ENCODE data around the gene MMP24.
"Not testable (repeated sequence)": the region's sequence is repeated elsewhere in the genome, so short reads cannot be mapped to it uniquely, and the experiment has no call there.

The MMP24 gene

GRCh38 chr20:35223941-35224340 lies 2.5 kb upstream of the MMP24 start:
- no peak for DNase-seq

GRCh38 chr20:35224536-35224935 lies 2.0 kb upstream of the MMP24 start:
- no peak for DNase-seq

GRCh38 chr20:35225319-35226125 lies 968 bp upstream of the MMP24 start:
- DNase-seq = no peak

GRCh38 chr20:35226884-35227681 lies 593 bp downstream of the MMP24 start:
- peak; percentile 41 for DNase-seq

GRCh38 chr20:35232575-35232974 lies 6.1 kb downstream of the MMP24 start:
- DNase-seq = no peak

- DNase-seq = no peak
Observed at GRCh38 chr20:35235881-35236280, 9.4 kb downstream of the MMP24 start.

GRCh38 chr20:35237486-35237885 lies 11.0 kb downstream of the MMP24 start:
- no peak for DNase-seq

- no peak for DNase-seq
Observed at GRCh38 chr20:35238170-35238569, 11.7 kb downstream of the MMP24 start.

GRCh38 chr20:35238735-35239134 lies 12.2 kb downstream of the MMP24 start:
- DNase-seq = no peak

- no peak for DNase-seq
Observed at GRCh38 chr20:35240083-35240810, 13.8 kb downstream of the MMP24 start.

- no peak for DNase-seq
Observed at GRCh38 chr20:35240811-35241293, 14.4 kb downstream of the MMP24 start.

GRCh38 chr20:35243317-35243716 lies 16.8 kb downstream of the MMP24 start:
- no peak for DNase-seq

- DNase-seq = no peak
Observed at GRCh38 chr20:35243986-35244385, 17.5 kb downstream of the MMP24 start.

GRCh38 chr20:35246723-35247122 lies 20.2 kb downstream of the MMP24 start:
- no peak for DNase-seq

GRCh38 chr20:35248641-35249475 lies 22.4 kb downstream of the MMP24 start:
- DNase-seq = no peak

- DNase-seq = no peak
Observed at GRCh38 chr20:35251613-35251940, 25.1 kb downstream of the MMP24 start.

- peak; percentile 32 for DNase-seq
Observed at GRCh38 chr20:35252037-35252461, 25.6 kb downstream of the MMP24 start.

GRCh38 chr20:35252598-35252997 lies 26.1 kb downstream of the MMP24 start:
- not testable (repeated sequence) for DNase-seq

GRCh38 chr20:35253010-35253409 lies 26.5 kb downstream of the MMP24 start:
- no peak for DNase-seq

- DNase-seq = no peak
Observed at GRCh38 chr20:35254448-35254999, 28.0 kb downstream of the MMP24 start.

- DNase-seq = no peak
Observed at GRCh38 chr20:35257175-35257909, 30.9 kb downstream of the MMP24 start.

All from CD4-positive, alpha-beta T cell treated with Interleukin-17A for 4 hours (primary cell).